NCI-H748 treated with DMSO at 0.1 percent for 48 hours (cell line): ENCODE data around the gene FBXO28.
"Not testable (repeated sequence)": the region's sequence is repeated elsewhere in the genome, so short reads cannot be mapped to it uniquely, and the experiment has no call there.

Source experiments
- DNase-seq: peaks from one replicate; lab custom pipeline; 2025; lab: John Stamatoyannopoulos, UW

The FBXO28 gene

GRCh38 chr1:224188286-224188685, 74.4 kb downstream of the FBXO28 start:
- DNase-seq, result no peak

GRCh38 chr1:224189561-224189960, 75.7 kb downstream of the FBXO28 start:
- no peak for DNase-seq

GRCh38 chr1:224192082-224192788, 78.3 kb downstream of the FBXO28 start:
- no peak for DNase-seq

GRCh38 chr1:224193319-224193966, 79.5 kb downstream of the FBXO28 start:
- DNase-seq, result no peak

GRCh38 chr1:224196813-224197600, 83.1 kb downstream of the FBXO28 start:
- no peak for DNase-seq

GRCh38 chr1:224198572-224198971, 84.7 kb downstream of the FBXO28 start:
- no peak for DNase-seq

GRCh38 chr1:224199679-224200078, 85.8 kb downstream of the FBXO28 start:
- DNase-seq, result no peak

- no peak for DNase-seq
Observed at GRCh38 chr1:224201383-224201782, 87.5 kb downstream of the FBXO28 start.

GRCh38 chr1:224201853-224202252, 87.9 kb downstream of the FBXO28 start:
- DNase-seq, result no peak

- no peak for DNase-seq
Observed at GRCh38 chr1:224203243-224204016, 89.5 kb downstream of the FBXO28 start.

- no peak for DNase-seq
Observed at GRCh38 chr1:224205438-224205840, 91.5 kb downstream of the FBXO28 start.

- DNase-seq, result not testable (repeated sequence)
Observed at GRCh38 chr1:224205931-224206538, 92.1 kb downstream of the FBXO28 start.

- peak; percentile 3 for DNase-seq
Observed at GRCh38 chr1:224211206-224211962, 97.5 kb downstream of the FBXO28 start.
